Measurements from ENCODE around the gene RCHY1.
A peak's percentile ranks its signal among the peaks of the same experiment; 100 is the strongest.
"Not testable (repeated sequence)": the region's sequence is repeated elsewhere in the genome, so short reads cannot be mapped to it uniquely, and the experiment has no call there.

The RCHY1 gene

DNA sequence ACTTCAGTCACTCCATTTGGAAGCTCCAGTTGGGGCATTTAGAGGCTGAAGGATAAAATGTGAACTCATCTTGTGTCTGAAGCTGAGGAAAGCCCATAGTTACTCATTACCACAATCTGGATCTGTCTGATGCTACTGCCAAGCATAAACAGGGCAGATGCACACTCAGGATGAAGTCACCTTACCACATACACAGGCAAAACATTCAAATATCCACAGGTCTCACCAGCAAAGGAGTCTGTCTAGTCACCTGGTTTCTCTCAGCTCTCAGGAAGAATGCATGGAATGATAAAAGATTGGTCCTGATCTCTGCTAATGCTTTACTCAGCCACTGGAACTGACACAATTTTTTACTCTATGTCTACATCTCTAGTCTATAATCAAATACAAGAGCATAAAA lies 28.6 kb upstream of the RCHY1 start:
- Histone ChIP-seq H3K27me3 (ENCODE audit: insufficient read depth, poor library complexity, severe bottlenecking) (no peaks in the 10 kb centered on the region), H3K4me3 (ENCODE audit: severe bottlenecking) (no peak overlapping the region), H3K36me3 (ENCODE audit: low read depth) (no peaks in the 10 kb centered on the region), H3K4me1 (ENCODE audit: insufficient read depth, poor library complexity, severe bottlenecking) (peaks cover 7% of the 10 kb centered on the region), H3K27ac (ENCODE audit: poor library complexity, severe bottlenecking) (peak overlapping the region; percentile 67), H3K9me3 (ENCODE audit: severe bottlenecking) (no peaks in the 10 kb centered on the region)
- peak; percentile 97 for ATAC-seq (ENCODE audit: low read depth)
- DNase-seq (ENCODE audit: low spot score), result no peak
- TF ChIP-seq, protein P1, sequence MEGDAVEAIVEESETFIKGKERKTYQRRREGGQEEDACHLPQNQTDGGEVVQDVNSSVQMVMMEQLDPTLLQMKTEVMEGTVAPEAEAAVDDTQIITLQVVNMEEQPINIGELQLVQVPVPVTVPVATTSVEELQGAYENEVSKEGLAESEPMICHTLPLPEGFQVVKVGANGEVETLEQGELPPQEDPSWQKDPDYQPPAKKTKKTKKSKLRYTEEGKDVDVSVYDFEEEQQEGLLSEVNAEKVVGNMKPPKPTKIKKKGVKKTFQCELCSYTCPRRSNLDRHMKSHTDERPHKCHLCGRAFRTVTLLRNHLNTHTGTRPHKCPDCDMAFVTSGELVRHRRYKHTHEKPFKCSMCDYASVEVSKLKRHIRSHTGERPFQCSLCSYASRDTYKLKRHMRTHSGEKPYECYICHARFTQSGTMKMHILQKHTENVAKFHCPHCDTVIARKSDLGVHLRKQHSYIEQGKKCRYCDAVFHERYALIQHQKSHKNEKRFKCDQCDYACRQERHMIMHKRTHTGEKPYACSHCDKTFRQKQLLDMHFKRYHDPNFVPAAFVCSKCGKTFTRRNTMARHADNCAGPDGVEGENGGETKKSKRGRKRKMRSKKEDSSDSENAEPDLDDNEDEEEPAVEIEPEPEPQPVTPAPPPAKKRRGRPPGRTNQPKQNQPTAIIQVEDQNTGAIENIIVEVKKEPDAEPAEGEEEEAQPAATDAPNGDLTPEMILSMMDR (IDR thresholded peaks at IDR 0.05; ENCODE audit: poor library complexity, severe bottlenecking), result no peak

DNA sequence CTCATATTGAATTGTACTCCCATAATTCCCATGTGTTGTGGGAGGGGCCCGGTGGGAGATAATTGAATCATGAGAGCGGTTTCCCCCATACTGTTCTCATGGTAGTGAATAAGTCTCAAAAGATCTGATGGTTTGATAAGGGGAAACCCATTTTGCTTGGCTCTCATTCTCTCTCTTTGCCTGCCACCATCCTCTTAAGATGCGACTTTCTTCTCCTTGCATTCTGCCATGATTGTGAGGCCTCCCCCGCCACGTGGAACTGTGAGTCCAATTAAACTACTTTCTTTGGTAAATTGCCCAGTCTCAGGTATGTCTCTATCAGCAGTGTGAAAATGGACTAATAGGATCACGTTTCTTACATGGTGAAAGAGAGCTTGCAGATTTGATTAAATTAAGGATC lies 23.1 kb upstream of the RCHY1 start:
- not testable (repeated sequence) for H3K4me3 ChIP-seq (ENCODE audit: severe bottlenecking); H3K27me3 ChIP-seq (ENCODE audit: insufficient read depth, poor library complexity, severe bottlenecking); DNase-seq (ENCODE audit: low spot score); H3K36me3 ChIP-seq (ENCODE audit: low read depth); ATAC-seq (ENCODE audit: low read depth); H3K9me3 ChIP-seq (ENCODE audit: severe bottlenecking); H3K27ac ChIP-seq (ENCODE audit: poor library complexity, severe bottlenecking); H3K4me1 ChIP-seq (ENCODE audit: insufficient read depth, poor library complexity, severe bottlenecking)

DNA sequence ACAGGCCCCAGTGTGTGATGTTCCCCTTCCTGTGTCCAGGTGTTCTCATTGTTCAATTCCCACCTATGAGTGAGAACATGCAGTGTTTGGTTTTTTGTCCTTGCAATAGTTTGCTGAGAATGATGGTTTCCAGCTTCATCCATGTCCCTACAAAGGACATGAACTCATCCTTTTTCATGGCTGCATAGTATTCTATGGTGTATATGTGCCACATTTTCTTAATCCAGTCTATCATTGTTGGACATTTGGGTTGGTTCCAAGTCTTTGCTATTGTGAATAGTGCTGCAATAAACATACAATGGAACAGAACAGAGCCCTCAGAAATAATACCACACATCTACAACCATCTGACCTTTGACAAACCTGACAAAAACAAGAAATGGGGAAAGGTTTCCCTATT lies 19.7 kb upstream of the RCHY1 start:
- not testable (repeated sequence) for ATAC-seq (ENCODE audit: low read depth); H3K9me3 ChIP-seq (ENCODE audit: severe bottlenecking); H3K27ac ChIP-seq (ENCODE audit: poor library complexity, severe bottlenecking); H3K4me1 ChIP-seq (ENCODE audit: insufficient read depth, poor library complexity, severe bottlenecking); H3K4me3 ChIP-seq (ENCODE audit: severe bottlenecking); H3K27me3 ChIP-seq (ENCODE audit: insufficient read depth, poor library complexity, severe bottlenecking); DNase-seq (ENCODE audit: low spot score)
- peaks cover 23% of the 10 kb centered on the region for H3K36me3 ChIP-seq (ENCODE audit: low read depth)

DNA sequence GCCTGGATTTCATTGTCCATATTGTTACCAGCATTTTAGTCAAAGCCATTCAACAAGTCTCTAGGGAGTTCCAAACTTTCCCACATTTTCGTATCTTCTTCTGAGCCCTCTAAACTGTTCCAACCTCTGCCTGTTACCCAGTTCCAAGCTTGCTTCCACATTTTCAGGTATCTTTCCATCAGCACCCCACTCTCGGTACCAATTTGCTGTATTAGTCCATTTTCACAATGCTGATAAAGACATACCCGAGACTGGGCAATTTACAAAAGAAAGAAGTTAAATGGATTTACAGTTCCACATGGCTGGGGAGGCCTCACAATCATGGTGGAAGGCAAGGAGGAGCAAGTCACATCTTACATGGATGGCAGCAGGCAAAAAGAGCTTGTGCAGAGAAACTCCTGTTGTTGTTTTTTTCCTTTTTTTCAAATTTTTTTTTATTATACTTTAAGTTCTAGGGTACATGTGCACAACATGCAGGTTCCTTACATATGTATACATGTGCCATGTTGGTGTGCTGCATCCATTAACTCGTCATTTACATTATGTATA lies 19.2 kb upstream of the RCHY1 start:
- H3K9me3 ChIP-seq (ENCODE audit: severe bottlenecking); DNase-seq (ENCODE audit: low spot score); ATAC-seq (ENCODE audit: low read depth); H3K4me1 ChIP-seq (ENCODE audit: insufficient read depth, poor library complexity, severe bottlenecking); H3K27me3 ChIP-seq (ENCODE audit: insufficient read depth, poor library complexity, severe bottlenecking); H3K4me3 ChIP-seq (ENCODE audit: severe bottlenecking); H3K27ac ChIP-seq (ENCODE audit: poor library complexity, severe bottlenecking): not testable (repeated sequence)
- peaks cover 26% of the 10 kb centered on the region for H3K36me3 ChIP-seq (ENCODE audit: low read depth)

DNA sequence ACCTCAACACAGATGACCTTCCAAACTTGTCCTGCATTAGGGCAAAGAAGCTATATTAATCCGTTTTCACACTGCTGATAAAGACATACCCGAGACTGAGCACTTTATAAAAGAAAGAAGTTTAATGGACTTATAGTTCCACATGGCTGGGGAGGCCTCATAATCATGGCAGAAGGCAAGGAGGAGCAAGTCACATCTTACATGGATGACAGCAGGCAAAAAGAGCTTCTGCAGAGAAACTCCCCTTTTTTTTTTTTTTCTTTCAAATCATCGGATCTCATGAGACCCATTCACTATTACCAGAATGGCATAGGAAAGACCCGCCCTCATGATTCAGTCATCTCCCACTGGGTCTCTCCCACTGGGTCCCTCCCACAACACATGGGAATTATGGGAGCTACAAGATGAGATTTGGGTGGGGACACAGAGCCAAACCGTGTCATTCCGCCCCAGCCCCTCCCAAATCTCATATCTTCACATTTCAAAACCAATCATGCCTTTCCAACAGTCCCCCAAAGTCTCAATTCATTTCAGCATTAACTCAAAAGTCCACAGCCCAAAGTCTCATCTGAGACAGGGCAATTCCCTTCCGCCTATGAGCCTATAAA lies 17.4 kb upstream of the RCHY1 start:
- H3K27me3 ChIP-seq (ENCODE audit: insufficient read depth, poor library complexity, severe bottlenecking); ATAC-seq (ENCODE audit: low read depth); DNase-seq (ENCODE audit: low spot score); H3K9me3 ChIP-seq (ENCODE audit: severe bottlenecking); H3K4me1 ChIP-seq (ENCODE audit: insufficient read depth, poor library complexity, severe bottlenecking); H3K4me3 ChIP-seq (ENCODE audit: severe bottlenecking); H3K27ac ChIP-seq (ENCODE audit: poor library complexity, severe bottlenecking): not testable (repeated sequence)
- peaks cover 44% of the 10 kb centered on the region for H3K36me3 ChIP-seq (ENCODE audit: low read depth)

DNA sequence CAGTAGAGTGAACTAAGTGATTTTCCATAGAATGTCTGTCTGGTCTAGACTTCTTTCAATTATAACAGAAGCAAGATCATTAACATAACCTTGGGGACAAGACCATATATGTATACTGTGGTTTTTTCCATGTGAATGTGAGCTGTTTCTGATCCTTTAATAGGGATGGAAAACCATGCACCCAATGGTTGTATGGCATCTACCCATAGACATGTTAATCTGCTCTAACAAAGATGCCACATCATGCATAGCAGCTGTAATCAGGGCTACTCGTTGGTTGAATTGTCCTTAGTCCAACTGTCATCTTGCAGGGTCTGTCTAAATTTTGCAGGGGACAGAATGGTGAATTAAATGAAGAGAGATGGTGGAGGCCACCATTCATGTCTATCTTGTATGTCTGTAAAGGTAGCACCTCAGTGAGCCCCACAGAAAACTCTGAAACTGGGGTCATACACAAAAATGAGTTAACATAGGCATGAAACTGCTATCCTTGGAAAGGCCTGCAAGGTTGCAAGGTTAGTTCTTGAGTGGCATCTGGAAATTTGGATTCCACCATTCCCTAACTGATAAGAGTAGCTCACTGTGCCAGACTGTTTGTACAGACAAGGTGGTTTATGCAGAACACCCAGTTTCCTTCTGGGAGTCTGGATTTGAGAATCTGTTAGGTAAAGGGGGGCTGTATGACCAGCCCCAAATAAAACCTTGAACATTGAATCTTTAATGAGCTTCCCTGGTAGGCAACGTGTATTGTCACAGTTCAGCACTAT lies 16.5 kb upstream of the RCHY1 start:
- H3K4me1 ChIP-seq (ENCODE audit: insufficient read depth, poor library complexity, severe bottlenecking), result no peaks in the 10 kb centered on the region
- peaks cover 53% of the 10 kb centered on the region for H3K36me3 ChIP-seq (ENCODE audit: low read depth)
- peaks cover 6% of the 10 kb centered on the region for H3K9me3 ChIP-seq (ENCODE audit: severe bottlenecking)
- H3K27ac ChIP-seq (ENCODE audit: poor library complexity, severe bottlenecking), result no peak overlapping the region
- no peaks in the 10 kb centered on the region for H3K27me3 ChIP-seq (ENCODE audit: insufficient read depth, poor library complexity, severe bottlenecking)
- DNase-seq (ENCODE audit: low spot score), result no peak
- no peak overlapping the region for H3K4me3 ChIP-seq (ENCODE audit: severe bottlenecking)
- ATAC-seq (ENCODE audit: low read depth), result no peak
- TF ChIP-seq, protein P1 (IDR thresholded peaks at IDR 0.05; ENCODE audit: poor library complexity, severe bottlenecking), result no peak
